ENCODE measurements around the gene R3HDM2.

DNA sequence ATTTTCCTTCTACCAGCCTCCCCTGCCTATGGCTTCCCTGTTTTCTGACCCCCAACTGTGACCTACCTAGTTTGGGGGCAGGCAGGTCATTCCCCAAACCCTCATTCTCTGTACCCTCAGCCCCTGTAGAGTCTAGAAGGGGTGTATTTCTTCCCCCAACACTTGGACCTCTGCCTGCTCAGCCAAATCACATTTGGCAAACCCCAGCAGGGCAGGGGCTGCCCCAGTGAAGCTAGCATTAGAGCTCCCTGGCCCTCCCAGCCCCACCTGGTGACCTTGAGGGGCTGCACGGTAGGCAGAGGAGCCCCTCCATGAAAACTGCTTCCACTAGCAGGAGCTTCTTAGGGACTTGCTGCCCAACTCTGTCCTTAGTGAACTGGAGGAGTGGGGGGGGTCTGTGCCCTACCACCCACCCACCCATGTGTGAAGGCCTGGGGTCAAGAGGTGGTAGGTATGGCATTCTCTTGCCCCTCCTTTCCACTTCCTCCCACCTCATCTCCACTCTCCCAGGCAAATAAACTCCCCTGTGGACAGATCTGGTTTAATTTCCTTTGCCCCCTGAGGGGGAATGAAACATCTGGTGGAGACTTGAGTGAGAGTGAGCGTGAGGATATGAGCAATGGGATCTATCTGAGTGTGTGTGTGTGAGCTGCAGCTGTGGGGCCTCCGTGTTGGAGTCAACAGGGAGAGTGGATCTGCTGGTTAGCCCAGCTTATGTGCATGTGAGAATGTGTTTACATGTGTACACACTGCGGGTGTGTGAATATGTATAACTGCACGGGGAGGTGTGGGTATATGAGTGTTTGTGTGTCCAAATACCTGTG lies 212.6 kb downstream of the R3HDM2 start:
- TF ChIP-seq, protein P1, sequence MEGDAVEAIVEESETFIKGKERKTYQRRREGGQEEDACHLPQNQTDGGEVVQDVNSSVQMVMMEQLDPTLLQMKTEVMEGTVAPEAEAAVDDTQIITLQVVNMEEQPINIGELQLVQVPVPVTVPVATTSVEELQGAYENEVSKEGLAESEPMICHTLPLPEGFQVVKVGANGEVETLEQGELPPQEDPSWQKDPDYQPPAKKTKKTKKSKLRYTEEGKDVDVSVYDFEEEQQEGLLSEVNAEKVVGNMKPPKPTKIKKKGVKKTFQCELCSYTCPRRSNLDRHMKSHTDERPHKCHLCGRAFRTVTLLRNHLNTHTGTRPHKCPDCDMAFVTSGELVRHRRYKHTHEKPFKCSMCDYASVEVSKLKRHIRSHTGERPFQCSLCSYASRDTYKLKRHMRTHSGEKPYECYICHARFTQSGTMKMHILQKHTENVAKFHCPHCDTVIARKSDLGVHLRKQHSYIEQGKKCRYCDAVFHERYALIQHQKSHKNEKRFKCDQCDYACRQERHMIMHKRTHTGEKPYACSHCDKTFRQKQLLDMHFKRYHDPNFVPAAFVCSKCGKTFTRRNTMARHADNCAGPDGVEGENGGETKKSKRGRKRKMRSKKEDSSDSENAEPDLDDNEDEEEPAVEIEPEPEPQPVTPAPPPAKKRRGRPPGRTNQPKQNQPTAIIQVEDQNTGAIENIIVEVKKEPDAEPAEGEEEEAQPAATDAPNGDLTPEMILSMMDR (IDR thresholded peaks at IDR 0.05) = no peak
- TF ChIP-seq POLR2A (IDR thresholded peaks at IDR 0.05; ENCODE audit: low read depth) (no peak), EP300 (IDR thresholded peaks at IDR 0.05) (no peak), POLR2AphosphoS5 (IDR thresholded peaks at IDR 0.05) (no peak)

Data from esophagus muscularis mucosa (tissue), 4 donors.